Measurements from ENCODE around the gene FKBP2. TPM values are rescaled to one million over a fixed set of nuclear protein-coding genes. Genes with fewer than 3 reads are reported as not detected.

Gene FKBP2
- total and polyA plus RNA-seq, 2 of the 13 experiments (the other 11 are each of a cell fraction or from before 2014, with no cell fraction given): 30.1 to 53.3 TPM

- no peak for TF ChIP-seq ELF4 (CRISPR knock-in tag; IDR thresholded peaks at IDR 0.05; ENCODE audit: borderline replicate concordance)
- no peak for TF ChIP-seq CHD4 (IDR thresholded peaks at IDR 0.05; ENCODE audit: borderline replicate concordance, low read length)
- 0 out of 2 replicates have a peak, but pooled peaks have one; percentile 26 for TF ChIP-seq ZNF446 (CRISPR knock-in tag; IDR thresholded peaks at IDR 0.05)
- TF ChIP-seq CEBPB (IDR thresholded peaks at IDR 0.05; ENCODE audit: borderline replicate concordance, low read depth, low read length): no peak
- TF ChIP-seq NFIC (IDR thresholded peaks at IDR 0.05; ENCODE audit: low read length): no peak
- TF ChIP-seq ZNF770 (CRISPR knock-in tag; IDR thresholded peaks at IDR 0.05): no peak
- TF ChIP-seq CEBPG (CRISPR knock-in tag; IDR thresholded peaks at IDR 0.05): no peak
- no peak for TF ChIP-seq ZNF367 (CRISPR knock-in tag; IDR thresholded peaks at IDR 0.05; ENCODE audit: borderline replicate concordance)
- TF ChIP-seq HMGXB4 (CRISPR knock-in tag; IDR thresholded peaks at IDR 0.05; ENCODE audit: borderline replicate concordance in 1 of 2, low read depth in 1 of 2): peak; percentile 24 to 44; a peak in 2 of 4 replicates
- TF ChIP-seq ARHGAP35 (CRISPR knock-in tag; IDR thresholded peaks at IDR 0.05; ENCODE audit: borderline replicate concordance): no peak; the same call in 1 of the 2 replicates
- TF ChIP-seq SCMH1 (CRISPR knock-in tag; IDR thresholded peaks at IDR 0.05; ENCODE audit: borderline replicate concordance): no peak
- TF ChIP-seq ONECUT2 (CRISPR knock-in tag; IDR thresholded peaks at IDR 0.05): no peak
- TF ChIP-seq RAD21 (CRISPR knock-in tag; IDR thresholded peaks at IDR 0.05): no peak
- peak; percentile 66; the same call in 1 of the 2 replicates for TF ChIP-seq ZNF335 (CRISPR knock-in tag; IDR thresholded peaks at IDR 0.05)
- 0 out of 2 replicates have a peak, but pooled peaks have one; percentile 12 for TF ChIP-seq ZBTB34 (CRISPR knock-in tag; IDR thresholded peaks at IDR 0.05)
- peak; percentile 29; the same call in 1 of the 2 replicates for TF ChIP-seq ZNF709 (CRISPR knock-in tag; IDR thresholded peaks at IDR 0.05)
- TF ChIP-seq ZNF235 (CRISPR knock-in tag; IDR thresholded peaks at IDR 0.05; ENCODE audit: borderline replicate concordance): no peak
- no peak for TF ChIP-seq HMG20B (CRISPR knock-in tag; conservative IDR thresholded peaks at IDR 0.05)
- no peak for TF ChIP-seq E2F1 (CRISPR knock-in tag; IDR thresholded peaks at IDR 0.05)
- no peak for TF ChIP-seq PREB (CRISPR knock-in tag; IDR thresholded peaks at IDR 0.05)
- no peak for TF ChIP-seq ZNF564 (CRISPR knock-in tag; IDR thresholded peaks at IDR 0.05)
- no peak for TF ChIP-seq PAF1 (CRISPR knock-in tag; IDR thresholded peaks at IDR 0.05)
Observed at GRCh38 chr11:64246871-64247728, 6.2 kb downstream of the FKBP2 start, which contains the start of gene PPP1R14B (continued).

All from HepG2 (cell line).